ENCODE measurements around the gene SLC27A2.

SLC27A2 gene

GRCh38 chr15:50180582-50180981, 1.4 kb upstream of the SLC27A2 start:
- H3K4me3 Mint-ChIP-seq, result peak overlapping the region; percentile 26
- H3K9me3 Mint-ChIP-seq, result no peaks in the 10 kb centered on the region
- no peaks in the 10 kb centered on the region for H3K36me3 Mint-ChIP-seq (ENCODE audit: low read depth)
- no peak for DNase-seq
- no peak for TF ChIP-seq CTCF (IDR thresholded peaks at IDR 0.05)
- H3K27me3 Mint-ChIP-seq (ENCODE audit: low read depth, poor library complexity), result peaks cover 72% of the 10 kb centered on the region
- H3K27ac Mint-ChIP-seq, result no peak overlapping the region
- peaks cover 9% of the 10 kb centered on the region for H3K4me1 Mint-ChIP-seq

DNA sequence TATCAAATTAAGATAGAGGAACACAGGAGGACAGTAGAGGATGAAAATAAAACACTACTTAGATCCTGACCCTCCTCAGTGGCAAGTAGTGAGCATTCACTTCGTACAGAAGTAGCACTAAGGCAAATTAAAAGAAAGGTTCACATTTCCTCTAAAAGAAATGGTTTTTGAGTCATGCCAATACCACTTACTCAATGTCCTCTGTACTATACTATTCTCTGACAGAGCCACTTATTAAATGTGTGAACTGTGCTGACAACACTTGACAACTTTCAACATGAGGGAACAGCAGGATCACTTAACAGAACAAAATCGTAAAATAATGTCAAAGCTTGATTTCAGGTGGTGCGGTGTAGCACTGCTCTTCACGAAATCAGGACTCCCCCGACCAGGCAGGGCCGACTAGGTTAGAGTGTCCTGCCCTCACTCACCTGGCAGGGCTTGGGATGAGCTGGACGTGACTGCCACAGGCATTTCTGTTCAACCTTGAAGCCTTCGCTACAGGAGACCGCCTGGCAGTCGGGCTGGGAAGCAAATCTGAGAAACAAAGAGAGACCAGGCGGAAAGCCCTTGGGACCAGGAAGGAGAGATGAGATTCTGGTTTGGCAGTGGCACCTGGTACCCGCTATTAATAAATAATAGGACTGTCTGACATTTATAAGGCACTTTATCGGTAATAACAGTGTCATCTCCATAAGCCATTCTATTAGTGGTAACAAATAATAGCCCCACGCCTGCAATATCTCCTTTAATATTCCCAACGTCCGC, 611 bp upstream of the SLC27A2 start:
- no peak for DNase-seq
- H3K36me3 Mint-ChIP-seq (ENCODE audit: low read depth), result no peaks in the 10 kb centered on the region
- peaks cover 9% of the 10 kb centered on the region for H3K4me1 Mint-ChIP-seq
- H3K9me3 Mint-ChIP-seq, result no peaks in the 10 kb centered on the region
- TF ChIP-seq CTCF (IDR thresholded peaks at IDR 0.05), result no peak
- no peak overlapping the region for H3K27ac Mint-ChIP-seq
- peak overlapping the region; percentile 88 for H3K4me3 Mint-ChIP-seq
- peaks cover 72% of the 10 kb centered on the region for H3K27me3 Mint-ChIP-seq (ENCODE audit: low read depth, poor library complexity)

GRCh38 chr15:50182219-50183013, 420 bp downstream of the SLC27A2 start:
- DNase-seq, result peak; percentile 57
- Mint-ChIP-seq H3K27me3 (ENCODE audit: low read depth, poor library complexity) (peaks cover 72% of the 10 kb centered on the region), H3K4me1 (peaks cover 9% of the 10 kb centered on the region), H3K36me3 (ENCODE audit: low read depth) (no peaks in the 10 kb centered on the region), H3K27ac (no peak overlapping the region), H3K9me3 (no peaks in the 10 kb centered on the region), H3K4me3 (peak overlapping the region; percentile 88)
- no peak for TF ChIP-seq CTCF (IDR thresholded peaks at IDR 0.05)

- Mint-ChIP-seq H3K27me3 (ENCODE audit: low read depth, poor library complexity) (peaks cover 73% of the 10 kb centered on the region), H3K4me3 (peak overlapping the region; percentile 88), H3K9me3 (no peaks in the 10 kb centered on the region), H3K36me3 (ENCODE audit: low read depth) (no peaks in the 10 kb centered on the region), H3K27ac (no peak overlapping the region), H3K4me1 (peaks cover 9% of the 10 kb centered on the region)
- TF ChIP-seq CTCF (IDR thresholded peaks at IDR 0.05), result no peak
- DNase-seq, result no peak
Observed at GRCh38 chr15:50183112-50183794, 1.3 kb downstream of the SLC27A2 start.

DNA sequence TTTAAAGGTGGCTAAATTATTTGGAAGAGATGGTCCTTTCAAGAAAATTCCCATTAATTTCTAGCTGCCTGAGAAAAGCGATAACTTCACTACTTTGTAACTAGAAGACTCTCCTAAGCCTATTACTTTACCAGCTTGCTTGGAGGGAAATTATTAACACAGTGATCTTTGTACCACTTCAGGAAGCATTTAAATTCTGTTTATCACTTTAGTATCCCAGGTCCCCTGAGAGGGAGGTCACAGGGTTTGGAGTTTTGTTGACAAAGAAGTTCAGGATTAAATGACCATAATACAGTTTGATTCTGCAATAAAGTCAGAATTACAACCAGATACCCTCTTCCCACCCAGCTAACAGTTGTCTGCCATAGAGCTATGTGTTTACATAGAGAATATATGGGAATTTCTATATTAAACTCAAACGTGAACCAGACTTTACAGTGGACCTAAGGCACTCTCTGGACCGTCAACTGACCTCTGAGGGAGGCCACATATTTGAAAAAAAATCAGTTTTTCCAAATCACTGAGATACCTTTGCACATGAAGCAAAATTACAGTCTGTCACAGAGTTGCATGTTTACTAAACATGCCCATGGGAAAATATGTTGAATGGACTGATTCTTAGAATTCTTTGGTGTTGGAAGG, 3.0 kb downstream of the SLC27A2 start:
- Mint-ChIP-seq H3K4me1 (peaks cover 9% of the 10 kb centered on the region), H3K9me3 (no peaks in the 10 kb centered on the region), H3K36me3 (ENCODE audit: low read depth) (no peaks in the 10 kb centered on the region), H3K27ac (no peak overlapping the region), H3K27me3 (ENCODE audit: low read depth, poor library complexity) (peaks cover 65% of the 10 kb centered on the region), H3K4me3 (no peak overlapping the region)
- DNase-seq, result no peak
- no peak for TF ChIP-seq CTCF (IDR thresholded peaks at IDR 0.05)

Measured in nephron progenitor cell (in vitro differentiated cells).